C4-2B (cell line): ENCODE data around the gene KLRF2.

Experiments
- ZFX ChIP-seq: fragments of 450-650 bp; IDR thresholded peaks from 2 replicates; pipeline ENCODE4 v1.6.1; 2017
- TF ChIP-seq, protein P1 (sequence below): fragments of 450-650 bp; conservative IDR thresholded peaks from 2 replicates; pipeline ENCODE4 v1.5.1; 2017; ENCODE audit warnings: mild to moderate bottlenecking

- TF ChIP-seq, protein P1, sequence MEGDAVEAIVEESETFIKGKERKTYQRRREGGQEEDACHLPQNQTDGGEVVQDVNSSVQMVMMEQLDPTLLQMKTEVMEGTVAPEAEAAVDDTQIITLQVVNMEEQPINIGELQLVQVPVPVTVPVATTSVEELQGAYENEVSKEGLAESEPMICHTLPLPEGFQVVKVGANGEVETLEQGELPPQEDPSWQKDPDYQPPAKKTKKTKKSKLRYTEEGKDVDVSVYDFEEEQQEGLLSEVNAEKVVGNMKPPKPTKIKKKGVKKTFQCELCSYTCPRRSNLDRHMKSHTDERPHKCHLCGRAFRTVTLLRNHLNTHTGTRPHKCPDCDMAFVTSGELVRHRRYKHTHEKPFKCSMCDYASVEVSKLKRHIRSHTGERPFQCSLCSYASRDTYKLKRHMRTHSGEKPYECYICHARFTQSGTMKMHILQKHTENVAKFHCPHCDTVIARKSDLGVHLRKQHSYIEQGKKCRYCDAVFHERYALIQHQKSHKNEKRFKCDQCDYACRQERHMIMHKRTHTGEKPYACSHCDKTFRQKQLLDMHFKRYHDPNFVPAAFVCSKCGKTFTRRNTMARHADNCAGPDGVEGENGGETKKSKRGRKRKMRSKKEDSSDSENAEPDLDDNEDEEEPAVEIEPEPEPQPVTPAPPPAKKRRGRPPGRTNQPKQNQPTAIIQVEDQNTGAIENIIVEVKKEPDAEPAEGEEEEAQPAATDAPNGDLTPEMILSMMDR = no peak
- TF ChIP-seq ZFX = no peak
These were observed 699 bp downstream of the KLRF2 start for GRCh38 chr12:9881988-9882387.
